ENCODE results near the gene SPTSSB. TPM values are rescaled to one million over a fixed set of nuclear protein-coding genes. Genes with fewer than 3 reads are reported as not detected.
A peak's percentile ranks its signal among the peaks of the same experiment; 100 is the strongest.

The SPTSSB gene
- total and polyA plus RNA-seq, 7 donors = 0.03 to 1.2 (median 0.12) TPM; not detected in 3

- Histone ChIP-seq H3K27ac (no peak overlapping the region), H3K4me3 (no peak overlapping the region), H3K27me3 (ENCODE audit: insufficient read depth in 3 of 3, low read length in 2 of 3) (peaks cover 0 to 9% (median 8%) of the 10 kb centered on the region in 3 donors), H3K36me3 (ENCODE audit: insufficient read depth in 1 of 2, low read depth in 1 of 2) (no peaks in the 10 kb centered on the region), H3K4me1 (no peaks in the 10 kb centered on the region), H3K9me3 (no peaks in the 10 kb centered on the region)
- no peak for DNase-seq
- no peak for ATAC-seq
- TF ChIP-seq CTCF (IDR thresholded peaks at IDR 0.05) = no peak
- intact Hi-C loops (cut with DNase I) = no loop called here
Measured at GRCh38 chr3:161388855-161389254, 17.5 kb upstream of the SPTSSB start.

GRCh38 chr3:161386991-161387770 is 15.9 kb upstream of the SPTSSB start:
- ATAC-seq = no peak
- no peak overlapping the region for H3K4me3 ChIP-seq
- H3K27ac ChIP-seq = no peak overlapping the region
- no peaks in the 10 kb centered on the region for H3K36me3 ChIP-seq (ENCODE audit: insufficient read depth in 1 of 2, low read depth in 1 of 2)
- peaks cover 0 to 6% (median 3%) of the 10 kb centered on the region in 3 donors for H3K27me3 ChIP-seq (ENCODE audit: insufficient read depth in 3 of 3, low read length in 2 of 3)
- DNase-seq = no peak
- no peak for TF ChIP-seq CTCF (IDR thresholded peaks at IDR 0.05)
- no peaks in the 10 kb centered on the region for H3K4me1 ChIP-seq
- 49 to 53% (median 52%) methylated on average over 4 of the region's 4 CpGs for WGBS, 3 donors
- H3K9me3 ChIP-seq = no peaks in the 10 kb centered on the region
- intact Hi-C loops (cut with DNase I) = no loop called here

GRCh38 chr3:161372321-161373260 is 1.3 kb upstream of the SPTSSB start:
- intact Hi-C loops (cut with DNase I) = no loop called here
- ATAC-seq = peak in 3 of 4 donors; percentile 50 to 69 (median 62)
- H3K27me3 ChIP-seq (ENCODE audit: insufficient read depth in 3 of 3, low read length in 2 of 3) = peaks cover 0 to 35% (median 5%) of the 10 kb centered on the region in 3 donors
- 4 to 7% (median 4%) methylated on average over 55 of the region's 55 CpGs for WGBS, 3 donors
- no peaks in the 10 kb centered on the region for H3K9me3 ChIP-seq
- peak overlapping the region; percentile 64 for H3K4me3 ChIP-seq
- peak in 1 of 2 donors; percentile 50 for DNase-seq
- no peak for TF ChIP-seq CTCF (IDR thresholded peaks at IDR 0.05)
- no peak overlapping the region for H3K27ac ChIP-seq
- no peaks in the 10 kb centered on the region for H3K36me3 ChIP-seq (ENCODE audit: insufficient read depth in 1 of 2, low read depth in 1 of 2)
- no peaks in the 10 kb centered on the region for H3K4me1 ChIP-seq

GRCh38 chr3:161369531-161369930 is 1.8 kb downstream of the SPTSSB start:
- Histone ChIP-seq H3K9me3 (no peaks in the 10 kb centered on the region), H3K4me3 (no peak overlapping the region), H3K36me3 (ENCODE audit: insufficient read depth in 1 of 2, low read depth in 1 of 2) (no peaks in the 10 kb centered on the region), H3K4me1 (no peaks in the 10 kb centered on the region), H3K27me3 (ENCODE audit: insufficient read depth in 3 of 3, low read length in 2 of 3) (peaks cover 0 to 35% (median 3%) of the 10 kb centered on the region in 3 donors), H3K27ac (no peak overlapping the region)
- 53 to 74% (median 57%) methylated on average over 3 of the region's 3 CpGs for WGBS, 3 donors
- TF ChIP-seq CTCF (IDR thresholded peaks at IDR 0.05) = no peak
- DNase-seq = no peak
- intact Hi-C loops (cut with DNase I) = no loop called here
- ATAC-seq = no peak
